IPS-11a (cell line): ENCODE results near the gene NRN1L.
"Not testable (repeated sequence)": the region's sequence is repeated elsewhere in the genome, so short reads cannot be mapped to it uniquely, and the experiment has no call there.

Experiments
- H3K4me3 ChIP-seq: one replicate; pipeline ENCODE4 v1.5.1; 2013; ENCODE audit warnings: low read depth, low read length, control low read depth

The NRN1L gene

DNA sequence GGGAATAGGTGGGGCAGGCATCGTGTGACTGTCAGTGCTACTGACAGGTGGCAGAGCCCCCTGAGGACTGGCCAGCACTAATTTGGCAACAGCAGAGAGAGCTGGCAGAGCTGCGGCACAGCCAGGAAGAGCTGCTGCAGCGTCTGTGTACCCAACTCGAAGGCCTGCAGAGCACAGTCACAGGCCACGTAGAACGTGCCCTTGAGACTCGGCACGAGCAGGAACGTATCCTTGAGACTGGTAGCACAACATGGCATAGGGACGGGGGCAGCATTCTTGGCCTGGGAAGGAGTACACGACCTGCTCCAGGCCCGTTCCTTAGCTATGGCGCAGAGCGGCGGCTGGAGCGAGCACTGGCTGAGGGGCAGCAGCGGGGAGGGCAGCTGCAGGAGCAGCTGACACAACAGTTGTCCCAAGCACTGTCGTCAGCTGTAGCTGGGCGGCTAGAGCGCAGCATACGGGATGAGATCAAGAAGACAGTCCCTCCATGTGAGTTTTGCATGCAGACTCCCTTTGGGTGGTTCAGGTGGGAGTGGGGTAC is 3.0 kb upstream of the NRN1L start:
- no peak overlapping the region for H3K4me3 ChIP-seq

DNA sequence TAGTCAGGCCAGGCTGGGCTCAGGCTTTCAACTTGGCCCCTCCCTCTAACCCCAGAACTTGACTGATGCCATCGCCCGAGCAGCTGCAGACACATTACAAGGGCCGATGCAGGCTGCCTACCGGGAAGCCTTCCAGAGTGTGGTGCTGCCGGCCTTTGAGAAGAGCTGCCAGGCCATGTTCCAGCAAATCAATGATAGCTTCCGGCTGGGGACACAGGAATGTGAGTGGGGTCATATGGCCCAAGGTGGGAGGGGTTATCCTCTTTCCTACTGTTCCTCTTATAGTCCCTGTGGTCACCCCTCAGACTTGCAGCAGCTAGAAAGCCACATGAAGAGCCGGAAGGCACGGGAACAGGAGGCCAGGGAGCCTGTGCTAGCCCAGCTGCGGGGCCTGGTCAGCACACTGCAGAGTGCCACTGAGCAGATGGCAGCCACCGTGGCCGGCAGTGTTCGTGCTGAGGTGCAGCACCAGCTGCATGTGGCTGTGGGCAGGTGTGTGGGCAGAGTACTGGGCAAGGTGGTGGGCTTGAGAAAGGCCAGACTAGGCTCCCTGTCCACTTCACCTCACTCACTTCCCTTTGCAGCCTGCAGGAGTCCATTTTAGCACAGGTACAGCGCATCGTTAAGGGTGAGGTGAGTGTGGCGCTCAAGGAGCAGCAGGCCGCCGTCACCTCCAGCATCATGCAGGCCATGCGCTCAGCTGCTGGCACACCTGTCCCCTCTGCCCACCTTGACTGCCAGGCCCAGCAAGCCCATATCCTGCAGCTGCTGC is 2.1 kb upstream of the NRN1L start:
- no peak overlapping the region for H3K4me3 ChIP-seq

DNA sequence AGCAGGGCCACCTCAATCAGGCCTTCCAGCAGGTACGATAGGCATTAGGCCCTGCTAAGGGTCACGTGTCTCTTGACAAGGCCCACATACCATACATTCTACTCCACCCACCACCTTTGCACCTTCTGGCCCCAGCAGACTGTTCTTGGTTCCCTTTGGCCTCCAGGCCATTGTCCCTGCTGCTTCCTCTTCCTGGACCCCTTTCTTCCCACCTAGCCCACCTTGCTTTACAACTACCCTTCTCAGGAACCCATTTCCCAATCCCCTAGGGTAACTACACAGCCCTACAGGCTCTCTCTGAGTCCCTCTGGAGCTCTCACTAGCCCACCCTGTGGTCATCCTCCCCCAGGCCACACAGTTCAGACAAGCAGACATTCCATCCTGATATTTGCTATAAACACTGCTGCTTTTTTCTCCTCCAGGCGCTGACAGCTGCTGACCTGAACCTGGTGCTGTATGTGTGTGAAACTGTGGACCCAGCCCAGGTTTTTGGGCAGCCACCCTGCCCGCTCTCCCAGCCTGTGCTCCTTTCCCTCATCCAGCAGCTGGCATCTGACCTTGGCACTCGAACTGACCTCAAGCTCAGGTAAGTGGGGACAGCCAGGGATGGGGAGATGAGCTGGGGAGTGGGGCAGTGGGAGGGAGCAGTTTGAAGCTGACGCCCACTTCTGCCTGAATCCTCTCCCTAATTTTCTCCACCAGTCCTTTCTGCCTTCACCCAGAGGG is 1.4 kb upstream of the NRN1L start:
- H3K4me3 ChIP-seq = no peak overlapping the region

DNA sequence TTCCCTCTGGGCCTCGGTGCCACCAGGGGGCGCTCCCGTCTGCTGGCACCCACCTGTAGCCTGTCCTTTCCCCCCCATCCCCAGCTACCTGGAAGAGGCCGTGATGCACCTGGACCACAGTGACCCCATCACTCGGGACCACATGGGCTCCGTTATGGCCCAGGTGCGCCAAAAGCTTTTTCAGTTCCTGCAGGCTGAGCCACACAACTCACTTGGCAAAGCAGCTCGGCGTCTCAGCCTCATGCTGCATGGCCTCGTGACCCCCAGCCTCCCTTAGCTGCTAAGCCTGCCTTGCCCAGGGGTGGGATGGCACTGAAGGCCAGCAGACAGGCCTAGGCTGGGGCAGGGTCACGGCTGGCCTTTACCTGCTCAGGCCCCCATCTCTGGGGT is 818 bp upstream of the NRN1L start:
- no peak overlapping the region for H3K4me3 ChIP-seq

DNA sequence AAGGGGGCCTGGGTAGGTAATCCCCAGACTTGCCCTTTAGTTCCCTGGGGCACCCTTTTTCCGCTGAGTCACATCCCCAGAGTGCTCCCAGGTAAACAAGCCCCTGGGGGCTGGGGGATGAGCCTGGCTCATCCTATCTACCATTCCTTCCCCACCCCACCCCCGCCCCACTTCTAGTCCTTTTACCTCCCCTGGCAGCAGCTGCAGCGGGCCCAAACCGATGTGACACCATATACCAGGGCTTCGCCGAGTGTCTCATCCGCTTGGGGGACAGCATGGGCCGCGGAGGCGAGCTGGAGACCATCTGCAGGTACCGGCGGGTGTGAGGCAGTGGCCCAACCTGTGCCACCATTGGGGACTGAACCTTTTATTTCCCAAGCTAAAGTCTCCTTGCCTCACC is 860 bp downstream of the NRN1L start:
- no peak overlapping the region for H3K4me3 ChIP-seq

DNA sequence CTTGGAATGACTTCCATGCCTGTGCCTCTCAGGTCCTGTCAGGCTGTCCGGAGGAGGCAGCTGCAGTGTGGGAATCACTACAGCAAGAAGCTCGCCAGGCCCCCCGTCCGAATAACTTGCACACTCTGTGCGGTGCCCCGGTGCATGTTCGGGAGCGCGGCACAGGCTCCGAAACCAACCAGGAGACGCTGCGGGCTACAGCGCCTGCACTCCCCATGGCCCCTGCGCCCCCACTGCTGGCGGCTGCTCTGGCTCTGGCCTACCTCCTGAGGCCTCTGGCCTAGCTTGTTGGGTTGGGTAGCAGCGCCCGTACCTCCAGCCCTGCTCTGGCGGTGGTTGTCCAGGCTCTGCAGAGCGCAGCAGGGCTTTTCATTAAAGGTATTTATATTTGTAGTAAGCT is 1.3 kb downstream of the NRN1L start:
- no peak overlapping the region for H3K4me3 ChIP-seq

DNA sequence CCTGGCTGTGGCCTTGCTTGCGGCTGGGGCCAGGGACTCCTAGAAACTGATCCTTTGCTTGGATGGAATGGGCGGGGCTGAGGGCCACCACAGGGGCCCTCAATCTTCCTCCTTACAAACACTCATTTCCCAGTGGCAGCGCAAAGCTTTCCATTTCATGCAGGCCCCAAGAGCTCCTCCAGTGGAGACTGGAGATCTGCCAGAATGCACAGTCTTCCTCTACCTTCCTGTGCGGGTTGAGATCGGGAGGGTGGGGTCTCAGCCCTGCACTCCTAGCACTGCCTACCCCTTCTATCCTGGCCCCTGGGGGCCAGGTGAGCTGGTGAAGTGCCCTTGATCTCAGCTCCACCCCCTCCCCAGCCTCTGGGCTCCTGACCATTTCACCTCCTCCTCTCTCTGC is 1.7 kb downstream of the NRN1L start:
- no peak overlapping the region for H3K4me3 ChIP-seq

DNA sequence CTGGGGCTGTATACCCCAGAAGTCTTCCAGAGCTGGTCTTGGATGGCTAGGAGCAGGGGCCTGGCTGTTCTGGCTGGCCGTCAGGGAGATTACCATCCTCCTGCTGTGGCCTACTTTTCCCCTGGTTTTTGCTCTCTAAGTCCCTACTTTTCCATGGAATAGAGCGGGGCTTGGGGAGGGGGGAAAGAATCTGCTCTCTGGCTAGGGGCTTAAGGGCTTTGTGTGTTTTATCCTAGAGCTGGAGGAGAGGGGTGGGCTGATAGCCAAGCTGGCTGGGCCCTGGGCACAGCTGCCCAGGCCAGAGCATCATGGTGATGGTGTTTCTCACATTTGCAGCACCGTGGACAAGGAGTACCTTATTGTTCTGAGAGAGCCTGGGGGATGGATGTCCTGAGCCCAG is 3.6 kb downstream of the NRN1L start:
- no peak overlapping the region for H3K4me3 ChIP-seq

DNA sequence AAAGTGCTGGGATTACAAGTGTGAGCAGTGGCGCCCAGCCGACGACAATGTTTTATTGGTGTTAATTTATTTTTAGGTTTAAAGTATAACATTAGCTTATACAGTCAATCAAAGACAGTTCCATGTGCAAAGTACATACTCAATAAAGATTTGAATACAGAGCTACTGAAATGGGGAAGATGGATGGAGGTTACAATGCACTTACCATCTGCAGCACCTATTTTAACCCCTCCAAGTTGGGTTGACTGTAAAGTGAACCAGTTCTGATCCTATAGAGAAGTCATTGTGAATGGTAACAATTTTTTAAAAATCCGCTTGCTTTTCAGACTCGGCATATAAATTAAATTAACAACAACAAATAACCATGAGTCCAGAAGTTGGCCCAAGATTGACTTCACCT is 7.7 kb downstream of the NRN1L start:
- H3K4me3 ChIP-seq = peak overlapping the region; percentile 24

DNA sequence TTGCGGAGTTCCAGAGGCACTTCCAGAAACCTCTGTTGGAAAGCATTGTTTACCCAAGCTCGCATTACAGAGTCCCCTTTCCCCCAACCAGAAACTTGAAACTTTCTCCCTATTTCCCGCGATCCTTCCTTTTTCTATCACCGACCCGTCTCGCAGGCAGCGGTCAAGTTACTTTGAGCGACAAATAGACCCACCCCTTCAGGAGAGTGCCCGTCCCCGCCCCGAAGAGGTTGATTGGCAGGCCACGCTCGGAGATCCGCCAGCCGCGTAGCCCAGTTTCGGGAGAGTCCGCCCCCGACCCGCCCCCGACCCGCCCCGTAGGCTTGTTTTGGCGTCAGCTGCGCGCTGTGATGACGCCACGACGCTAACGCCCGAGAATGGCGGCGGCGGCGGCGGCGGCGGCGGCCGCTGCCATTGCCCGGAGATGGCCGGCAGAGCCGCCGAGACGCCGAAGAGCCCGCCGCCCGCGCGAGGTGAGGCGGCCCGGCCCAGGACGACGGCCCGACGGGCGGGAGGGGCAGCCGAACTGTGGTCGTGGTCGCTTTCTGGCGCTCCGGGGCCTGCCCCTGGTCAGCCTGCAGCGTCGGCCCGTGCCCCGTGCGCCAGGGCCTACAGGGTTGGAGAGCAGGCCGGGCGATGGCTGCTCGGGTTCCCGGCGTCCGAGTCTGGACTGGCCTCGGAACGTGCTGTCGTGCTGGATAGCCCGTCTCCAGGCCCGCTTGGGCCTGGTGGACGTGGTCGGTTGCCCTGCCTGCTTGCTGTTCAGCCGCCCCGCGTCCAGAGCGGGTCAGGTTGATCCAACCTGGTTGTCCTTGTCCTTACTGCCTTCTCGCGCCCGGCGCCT is 8.4 kb downstream of the NRN1L start, which contains the start of gene PSKH1:
PSKH1 (plus strand) TSS at position 356 of the 844 bp plus-strand sequence. CDS start 15,496 bp downstream, outside the sequence.
- peak within 1 kb of the TSS; percentile 93 for H3K4me3 ChIP-seq

DNA sequence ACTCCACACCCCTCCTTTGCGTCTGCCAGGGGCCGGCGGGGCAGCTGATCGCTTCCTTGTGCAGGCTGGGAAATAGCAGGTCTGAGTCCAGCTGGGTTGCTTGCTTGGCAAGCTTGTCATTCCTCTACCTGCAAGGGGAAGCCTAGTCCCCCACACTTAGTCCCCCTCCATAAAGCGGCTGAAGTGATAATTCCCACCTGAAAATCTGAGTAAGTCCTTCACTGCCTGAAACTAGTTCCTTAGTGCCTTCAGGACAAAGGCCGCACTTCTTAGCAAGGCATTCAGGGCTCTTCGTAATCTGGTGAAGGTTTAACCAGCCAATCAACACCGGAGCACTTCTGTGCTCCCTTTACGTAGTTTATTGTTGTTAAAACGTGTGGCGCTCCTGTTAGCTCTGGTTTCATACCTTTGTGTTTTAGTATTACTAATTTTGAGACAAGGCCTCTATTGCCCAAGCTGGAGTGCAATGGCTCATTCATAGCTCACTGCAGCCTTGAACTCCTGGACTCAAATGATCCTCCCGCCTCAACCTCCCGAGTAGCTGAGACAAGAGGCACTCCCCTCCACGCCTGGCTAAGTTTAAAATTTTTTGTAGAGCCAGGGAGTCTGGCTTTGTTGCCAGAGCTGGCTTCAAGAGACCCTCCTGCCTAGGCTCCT is 9.2 kb downstream of the NRN1L start:
- H3K4me3 ChIP-seq = peak overlapping the region; percentile 93

DNA sequence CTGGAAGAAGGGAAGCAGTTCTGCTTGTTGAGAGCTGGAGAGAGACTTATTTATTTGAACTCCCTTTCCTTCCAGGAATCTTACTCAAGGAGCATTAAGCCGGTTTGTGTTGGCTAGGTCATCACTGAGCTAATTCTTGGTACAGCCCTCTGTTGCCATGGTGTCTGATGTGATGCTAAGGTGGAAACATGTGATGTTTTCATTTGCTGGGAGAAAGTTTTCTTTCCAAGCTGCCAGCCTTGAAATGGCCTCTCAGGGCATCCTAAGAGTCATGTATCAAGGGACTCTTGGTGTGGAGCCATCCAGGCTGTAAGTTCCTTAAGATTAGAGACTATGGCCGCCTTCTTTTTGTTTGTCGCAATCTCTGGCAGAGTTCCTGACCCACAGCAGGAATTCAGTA is 12.5 kb downstream of the NRN1L start:
- H3K4me3 ChIP-seq = no peak overlapping the region

DNA sequence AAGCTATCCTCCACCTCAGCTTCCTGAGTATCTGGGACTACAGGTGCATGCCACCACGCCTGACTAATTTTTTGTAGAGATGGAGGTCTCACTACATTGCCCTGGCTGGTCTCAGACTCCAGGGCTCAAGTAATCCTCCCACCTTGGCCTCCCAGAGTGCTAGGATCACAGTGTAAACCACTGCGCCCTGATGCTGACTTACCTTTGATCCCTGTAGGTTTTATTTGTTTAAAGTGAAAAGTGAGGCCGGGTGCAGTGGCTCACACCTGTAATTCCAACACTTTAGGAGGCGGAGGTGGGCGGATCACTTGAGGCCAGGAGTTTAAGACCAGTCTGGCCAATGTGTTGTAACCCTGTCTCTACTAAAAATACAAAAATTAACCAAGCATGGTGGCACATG is 17.0 kb downstream of the NRN1L start:
- no peak overlapping the region for H3K4me3 ChIP-seq

DNA sequence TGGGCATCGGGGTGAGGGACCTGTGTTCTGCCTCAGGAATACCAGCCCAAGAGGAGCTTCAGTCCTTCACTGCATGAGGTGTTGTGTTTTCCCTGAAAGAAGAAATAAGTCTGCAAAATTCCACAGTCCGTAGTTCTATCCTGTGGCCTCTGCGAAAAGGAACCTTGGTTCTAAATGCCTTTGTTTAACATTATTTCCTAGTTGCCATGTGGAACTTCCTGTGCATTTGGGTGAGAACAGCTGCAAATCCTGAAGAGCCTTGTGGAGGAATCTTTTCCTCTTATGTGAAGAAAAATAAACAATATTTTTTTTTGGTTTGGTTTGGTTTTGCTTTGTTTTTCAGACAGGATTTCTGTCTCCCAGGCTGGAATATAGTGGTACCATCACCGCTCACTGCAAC is 18.1 kb downstream of the NRN1L start:
- no peak overlapping the region for H3K4me3 ChIP-seq

DNA sequence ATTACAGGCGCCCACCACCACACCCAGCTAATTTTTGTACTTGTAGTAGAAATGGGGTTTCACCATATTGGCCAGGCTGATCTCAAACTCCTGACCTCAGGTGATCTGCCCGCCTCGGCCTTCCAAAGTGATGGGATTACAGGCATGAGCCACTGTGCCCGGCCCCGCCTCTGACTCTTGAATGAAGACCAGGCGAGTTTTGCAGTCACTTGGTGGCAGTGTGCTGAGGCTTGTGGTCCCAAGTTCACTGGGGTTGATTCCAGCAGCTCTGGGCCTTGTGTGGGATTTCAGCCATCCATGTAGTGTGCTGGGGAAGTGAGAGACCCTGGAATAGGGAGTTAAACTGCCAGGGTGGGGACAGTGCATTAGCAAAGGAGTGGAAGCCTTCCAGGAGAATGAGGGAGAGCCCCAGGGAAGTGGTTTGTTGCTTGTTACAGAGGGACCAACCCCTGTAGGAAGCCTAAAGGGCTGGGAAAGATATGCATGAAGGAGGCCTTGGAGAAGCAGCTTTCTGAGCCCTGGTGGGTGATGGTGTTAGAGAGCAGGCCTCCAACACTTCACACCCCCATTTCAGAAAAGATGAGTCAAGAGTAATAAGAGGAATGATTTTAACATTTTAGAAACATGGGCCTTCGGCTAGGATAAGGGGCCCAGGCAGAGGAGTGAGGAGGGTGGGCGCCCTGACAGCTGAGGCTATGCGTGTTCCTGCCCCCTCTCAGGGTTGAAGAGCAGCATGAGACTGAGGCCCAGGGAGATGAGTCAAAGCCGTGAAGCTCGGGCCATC is 22.9 kb downstream of the NRN1L start:
- H3K4me3 ChIP-seq = no peak overlapping the region

DNA sequence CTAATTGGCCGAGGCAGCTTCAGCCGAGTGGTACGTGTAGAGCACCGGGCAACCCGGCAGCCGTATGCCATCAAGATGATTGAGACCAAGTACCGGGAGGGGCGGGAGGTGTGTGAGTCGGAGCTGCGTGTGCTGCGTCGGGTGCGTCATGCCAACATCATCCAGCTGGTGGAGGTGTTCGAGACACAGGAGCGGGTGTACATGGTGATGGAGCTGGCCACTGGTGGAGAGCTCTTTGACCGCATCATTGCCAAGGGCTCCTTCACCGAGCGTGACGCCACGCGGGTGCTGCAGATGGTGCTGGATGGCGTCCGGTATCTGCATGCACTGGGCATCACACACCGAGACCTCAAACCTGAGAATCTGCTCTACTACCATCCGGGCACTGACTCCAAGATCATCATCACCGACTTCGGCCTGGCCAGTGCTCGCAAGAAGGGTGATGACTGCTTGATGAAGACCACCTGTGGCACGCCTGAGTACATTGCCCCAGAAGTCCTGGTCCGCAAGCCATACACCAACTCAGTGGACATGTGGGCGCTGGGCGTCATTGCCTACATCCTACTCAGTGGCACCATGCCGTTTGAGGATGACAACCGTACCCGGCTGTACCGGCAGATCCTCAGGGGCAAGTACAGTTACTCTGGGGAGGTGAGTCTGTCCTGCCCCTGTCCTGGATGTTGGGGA is 24.5 kb downstream of the NRN1L start:
- H3K4me3 ChIP-seq = no peak overlapping the region

DNA sequence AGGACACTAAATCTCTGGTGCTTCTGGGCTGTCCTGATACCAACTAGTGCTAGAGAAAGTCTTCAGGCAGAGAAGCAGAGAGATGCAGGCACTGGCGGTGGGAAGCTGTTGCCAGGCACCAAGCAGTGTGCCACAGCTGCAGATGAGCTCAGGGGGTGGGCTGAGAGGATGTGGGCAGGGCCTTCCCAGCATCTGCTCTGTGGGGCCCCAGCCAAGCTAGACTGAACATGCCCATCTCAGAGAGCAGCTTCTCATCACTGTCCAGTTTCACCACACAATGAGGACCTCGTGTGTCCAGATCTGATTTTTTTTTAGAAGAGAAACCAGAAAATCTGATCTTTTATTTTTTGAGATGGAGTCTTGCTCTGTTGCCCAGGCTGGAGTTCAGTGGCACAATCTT is 25.5 kb downstream of the NRN1L start:
- no peak overlapping the region for H3K4me3 ChIP-seq

DNA sequence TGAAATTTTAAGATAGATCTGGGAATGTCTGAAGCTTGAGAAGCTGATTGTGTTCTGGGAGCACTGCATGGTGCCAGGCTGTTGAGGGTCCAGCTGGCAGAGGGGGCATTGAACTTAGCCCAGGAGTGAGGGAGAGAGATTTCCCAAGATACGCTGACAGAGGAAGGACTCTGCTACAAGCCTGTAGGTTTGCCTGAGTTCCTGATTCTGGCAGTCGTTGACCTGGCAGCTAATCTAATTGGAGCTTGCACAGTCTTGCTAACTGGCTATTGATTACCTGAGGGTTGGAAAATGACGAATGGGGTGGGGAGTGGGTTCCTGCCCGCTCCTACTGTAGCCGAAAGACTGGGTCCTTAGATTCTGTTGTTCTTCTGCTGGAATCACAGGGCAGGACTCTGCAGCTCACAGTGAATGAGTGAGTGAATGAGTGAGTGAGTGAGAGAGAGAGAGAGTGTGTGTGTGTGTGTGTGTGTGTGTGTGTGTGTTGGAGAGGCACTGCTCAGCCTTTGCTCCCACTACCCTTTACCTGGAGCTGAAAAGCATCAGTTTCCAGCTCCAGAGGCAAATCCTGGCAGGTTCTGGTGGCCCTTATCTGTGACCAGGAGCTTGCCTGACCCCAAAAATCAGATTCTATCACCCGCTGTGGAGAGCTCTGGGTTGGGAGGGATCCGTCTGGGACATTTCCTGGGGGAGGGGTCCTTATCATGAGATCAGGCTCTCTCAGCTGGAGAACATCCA is 30.2 kb downstream of the NRN1L start:
- H3K4me3 ChIP-seq = no peak overlapping the region

DNA sequence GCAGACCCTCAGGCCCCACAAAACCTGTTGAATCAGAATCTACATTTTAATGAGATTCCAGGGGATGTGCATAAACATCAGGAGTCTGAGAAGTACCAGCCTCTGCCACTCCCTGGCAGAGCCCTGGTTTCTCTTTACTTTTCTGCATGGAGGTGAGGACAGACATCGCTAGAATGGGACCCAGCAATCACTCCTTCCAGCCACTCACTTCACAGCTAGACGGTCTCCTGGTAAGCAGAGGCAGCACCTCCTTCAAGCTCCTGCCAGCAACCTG is 30.7 kb downstream of the NRN1L start:
- H3K4me3 ChIP-seq = not testable (repeated sequence)
